ENCODE measurements around the gene LIPT2. TPM values are rescaled to one million over a fixed set of nuclear protein-coding genes. Genes with fewer than 3 reads are reported as not detected.

The LIPT2 gene
- total RNA-seq, 1 experiment from 2014 or later = 8.3 TPM

Other genes with a start within 250 kb of the LIPT2 start
- gene P4HA3, start 182.1 kb downstream of the LIPT2 start, total RNA-seq (2014; rRNA removed; shearing (Covaris generic)) = 0.48 and 1.5 TPM in 2 replicates
- 10.4 and 13.7 TPM in 2 replicates for gene PGM2L1, start 95.3 kb downstream of the LIPT2 start, total RNA-seq (2014; rRNA removed; shearing (Covaris generic))
- not detected in 2 replicates for gene KCNE3, start 26.2 kb downstream of the LIPT2 start, total RNA-seq (2014; rRNA removed; shearing (Covaris generic))
- gene POLD3, start 98.9 kb upstream of the LIPT2 start, total RNA-seq (2014; rRNA removed; shearing (Covaris generic)) = 28.7 and 41.1 TPM in 2 replicates
- gene CHRDL2, start 237.7 kb upstream of the LIPT2 start, total RNA-seq (2014; rRNA removed; shearing (Covaris generic)) = not detected in 2 replicates

Data from A172 (cell line).